Measurements from ENCODE around the gene TRAF2. TPM values are rescaled to one million over a fixed set of nuclear protein-coding genes. Genes with fewer than 3 reads are reported as not detected.

Gene TRAF2
- total and polyA plus RNA-seq, 4 donors = 4.7 to 14.9 (median 6.8) TPM

DNA sequence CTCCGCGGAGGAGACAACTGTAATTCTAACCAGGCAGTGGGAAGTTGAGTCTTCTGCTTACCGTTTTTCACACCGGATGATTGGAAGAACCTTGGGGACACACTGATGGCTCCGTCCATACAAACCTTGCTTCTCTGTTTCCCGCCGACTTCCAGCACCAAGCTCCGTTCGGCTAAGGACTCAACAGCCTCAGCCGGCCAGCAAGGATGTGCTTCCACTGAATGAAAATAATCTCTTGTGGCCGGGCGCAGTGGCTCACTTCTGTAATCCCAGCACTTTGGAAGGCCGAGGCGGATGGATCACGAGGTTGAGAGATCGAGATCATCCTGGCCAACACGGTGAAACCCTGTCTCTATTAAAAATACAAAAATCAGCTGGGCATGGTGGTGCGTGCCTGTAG lies 18.4 kb upstream of the TRAF2 start:
- DNase-seq (ENCODE audit: low spot score) = no peak
- TF ChIP-seq HNF4G (IDR thresholded peaks at IDR 0.05) (no peak), YY1 (IDR thresholded peaks at IDR 0.05) (no peak), HNF4A (conservative IDR thresholded peaks at IDR 0.05) (no peak), TAF1 (conservative IDR thresholded peaks at IDR 0.05) (no peak), SP1 (IDR thresholded peaks at IDR 0.05) (no peak), RAD21 (IDR thresholded peaks at IDR 0.05) (no peak), EGR1 (IDR thresholded peaks at IDR 0.05; ENCODE audit: low read depth in 2 of 2) (no peak), RXRA (IDR thresholded peaks at IDR 0.05) (no peak), GABPA (IDR thresholded peaks at IDR 0.05 in 1 of 2, conservative IDR thresholded peaks at IDR 0.05 in 1 of 2) (no peak)
- TF ChIP-seq, protein P1, sequence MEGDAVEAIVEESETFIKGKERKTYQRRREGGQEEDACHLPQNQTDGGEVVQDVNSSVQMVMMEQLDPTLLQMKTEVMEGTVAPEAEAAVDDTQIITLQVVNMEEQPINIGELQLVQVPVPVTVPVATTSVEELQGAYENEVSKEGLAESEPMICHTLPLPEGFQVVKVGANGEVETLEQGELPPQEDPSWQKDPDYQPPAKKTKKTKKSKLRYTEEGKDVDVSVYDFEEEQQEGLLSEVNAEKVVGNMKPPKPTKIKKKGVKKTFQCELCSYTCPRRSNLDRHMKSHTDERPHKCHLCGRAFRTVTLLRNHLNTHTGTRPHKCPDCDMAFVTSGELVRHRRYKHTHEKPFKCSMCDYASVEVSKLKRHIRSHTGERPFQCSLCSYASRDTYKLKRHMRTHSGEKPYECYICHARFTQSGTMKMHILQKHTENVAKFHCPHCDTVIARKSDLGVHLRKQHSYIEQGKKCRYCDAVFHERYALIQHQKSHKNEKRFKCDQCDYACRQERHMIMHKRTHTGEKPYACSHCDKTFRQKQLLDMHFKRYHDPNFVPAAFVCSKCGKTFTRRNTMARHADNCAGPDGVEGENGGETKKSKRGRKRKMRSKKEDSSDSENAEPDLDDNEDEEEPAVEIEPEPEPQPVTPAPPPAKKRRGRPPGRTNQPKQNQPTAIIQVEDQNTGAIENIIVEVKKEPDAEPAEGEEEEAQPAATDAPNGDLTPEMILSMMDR (IDR thresholded peaks at IDR 0.05; ENCODE audit: low read depth, low read length, missing input control) = no peak
- TF ChIP-seq, protein P2, sequence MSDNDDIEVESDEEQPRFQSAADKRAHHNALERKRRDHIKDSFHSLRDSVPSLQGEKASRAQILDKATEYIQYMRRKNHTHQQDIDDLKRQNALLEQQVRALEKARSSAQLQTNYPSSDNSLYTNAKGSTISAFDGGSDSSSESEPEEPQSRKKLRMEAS (IDR thresholded peaks at IDR 0.05) = no peak
- TF ChIP-seq, protein P3, sequence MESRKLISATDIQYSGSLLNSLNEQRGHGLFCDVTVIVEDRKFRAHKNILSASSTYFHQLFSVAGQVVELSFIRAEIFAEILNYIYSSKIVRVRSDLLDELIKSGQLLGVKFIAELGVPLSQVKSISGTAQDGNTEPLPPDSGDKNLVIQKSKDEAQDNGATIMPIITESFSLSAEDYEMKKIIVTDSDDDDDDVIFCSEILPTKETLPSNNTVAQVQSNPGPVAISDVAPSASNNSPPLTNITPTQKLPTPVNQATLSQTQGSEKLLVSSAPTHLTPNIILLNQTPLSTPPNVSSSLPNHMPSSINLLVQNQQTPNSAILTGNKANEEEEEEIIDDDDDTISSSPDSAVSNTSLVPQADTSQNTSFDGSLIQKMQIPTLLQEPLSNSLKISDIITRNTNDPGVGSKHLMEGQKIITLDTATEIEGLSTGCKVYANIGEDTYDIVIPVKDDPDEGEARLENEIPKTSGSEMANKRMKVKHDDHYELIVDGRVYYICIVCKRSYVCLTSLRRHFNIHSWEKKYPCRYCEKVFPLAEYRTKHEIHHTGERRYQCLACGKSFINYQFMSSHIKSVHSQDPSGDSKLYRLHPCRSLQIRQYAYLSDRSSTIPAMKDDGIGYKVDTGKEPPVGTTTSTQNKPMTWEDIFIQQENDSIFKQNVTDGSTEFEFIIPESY (IDR thresholded peaks at IDR 0.05) = no peak
- Histone ChIP-seq H3K27me3 (ENCODE audit: control insufficient read depth in 4 of 4, insufficient read depth in 4 of 4, low read length in 3 of 4) (no peaks in the 10 kb centered on the region), H3K36me3 (ENCODE audit: control insufficient read depth in 4 of 4, insufficient read depth in 3 of 4, low read depth in 1 of 4, low read length in 3 of 4) (peaks cover 0 to 8% (median 1%) of the 10 kb centered on the region in 4 donors), H3K4me1 (ENCODE audit: control insufficient read depth in 4 of 4, insufficient read depth in 4 of 4, low read length in 3 of 4) (peaks cover 7 to 28% (median 26%) of the 10 kb centered on the region in 4 donors), H3K4me3 (ENCODE audit: low read depth in 1 of 3, low read length in 3 of 3) (no peak overlapping the region), H3K9me3 (ENCODE audit: control insufficient read depth in 4 of 4, low read length in 3 of 4) (no peaks in the 10 kb centered on the region), H3K9ac (ENCODE audit: low read depth in 1 of 2, low read length in 2 of 2) (no peak overlapping the region), H3K27ac (ENCODE audit: low read depth in 1 of 2, low read length in 2 of 2) (no peak overlapping the region)
- 96% methylated on average over 18 of the region's 18 CpGs for WGBS

DNA sequence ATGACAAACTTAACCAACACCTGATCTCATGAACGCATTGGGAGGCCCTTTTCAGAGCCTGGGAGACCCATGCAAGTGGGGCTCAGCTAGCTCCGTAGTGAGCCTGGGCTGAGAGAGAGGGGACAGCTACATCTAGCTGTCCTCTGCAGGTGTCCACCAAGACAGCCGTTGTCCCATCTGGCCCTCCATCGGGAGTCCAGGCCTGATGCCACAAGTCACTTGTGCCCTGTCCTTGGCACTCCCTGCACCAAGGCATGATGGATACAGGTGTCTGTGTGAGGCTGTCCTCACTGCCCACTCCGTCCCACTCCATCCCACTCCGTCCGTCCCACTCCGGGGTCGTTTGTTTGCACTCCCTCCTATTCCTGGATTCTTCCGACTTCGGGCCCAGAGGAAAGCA lies 17.7 kb upstream of the TRAF2 start:
- Histone ChIP-seq H3K4me3 (ENCODE audit: low read depth in 1 of 3, low read length in 3 of 3) (no peak overlapping the region), H3K27ac (ENCODE audit: low read depth in 1 of 2, low read length in 2 of 2) (no peak overlapping the region), H3K9me3 (ENCODE audit: control insufficient read depth in 4 of 4, low read length in 3 of 4) (no peaks in the 10 kb centered on the region), H3K9ac (ENCODE audit: low read depth in 1 of 2, low read length in 2 of 2) (no peak overlapping the region), H3K36me3 (ENCODE audit: control insufficient read depth in 4 of 4, insufficient read depth in 3 of 4, low read depth in 1 of 4, low read length in 3 of 4) (peaks cover 0 to under 1% (median 0%) of the 10 kb centered on the region in 4 donors), H3K27me3 (ENCODE audit: control insufficient read depth in 4 of 4, insufficient read depth in 4 of 4, low read length in 3 of 4) (no peaks in the 10 kb centered on the region), H3K4me1 (ENCODE audit: control insufficient read depth in 4 of 4, insufficient read depth in 4 of 4, low read length in 3 of 4) (peaks cover 5 to 21% (median 19%) of the 10 kb centered on the region in 4 donors)
- TF ChIP-seq HNF4G (IDR thresholded peaks at IDR 0.05) (no peak), RXRA (IDR thresholded peaks at IDR 0.05) (no peak), EGR1 (IDR thresholded peaks at IDR 0.05; ENCODE audit: low read depth in 2 of 2) (no peak), SP1 (IDR thresholded peaks at IDR 0.05) (no peak), GABPA (IDR thresholded peaks at IDR 0.05 in 1 of 2, conservative IDR thresholded peaks at IDR 0.05 in 1 of 2) (no peak), FOXA2 (IDR thresholded peaks at IDR 0.05) (no peak)
- TF ChIP-seq, protein P4, sequence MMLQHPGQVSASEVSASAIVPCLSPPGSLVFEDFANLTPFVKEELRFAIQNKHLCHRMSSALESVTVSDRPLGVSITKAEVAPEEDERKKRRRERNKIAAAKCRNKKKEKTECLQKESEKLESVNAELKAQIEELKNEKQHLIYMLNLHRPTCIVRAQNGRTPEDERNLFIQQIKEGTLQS (IDR thresholded peaks at IDR 0.05) = no peak
- TF ChIP-seq, protein P2 (IDR thresholded peaks at IDR 0.05) = no peak
- TF ChIP-seq, protein P1 (IDR thresholded peaks at IDR 0.05; ENCODE audit: low read depth, low read length, missing input control) = no peak
- TF ChIP-seq, protein P5, sequence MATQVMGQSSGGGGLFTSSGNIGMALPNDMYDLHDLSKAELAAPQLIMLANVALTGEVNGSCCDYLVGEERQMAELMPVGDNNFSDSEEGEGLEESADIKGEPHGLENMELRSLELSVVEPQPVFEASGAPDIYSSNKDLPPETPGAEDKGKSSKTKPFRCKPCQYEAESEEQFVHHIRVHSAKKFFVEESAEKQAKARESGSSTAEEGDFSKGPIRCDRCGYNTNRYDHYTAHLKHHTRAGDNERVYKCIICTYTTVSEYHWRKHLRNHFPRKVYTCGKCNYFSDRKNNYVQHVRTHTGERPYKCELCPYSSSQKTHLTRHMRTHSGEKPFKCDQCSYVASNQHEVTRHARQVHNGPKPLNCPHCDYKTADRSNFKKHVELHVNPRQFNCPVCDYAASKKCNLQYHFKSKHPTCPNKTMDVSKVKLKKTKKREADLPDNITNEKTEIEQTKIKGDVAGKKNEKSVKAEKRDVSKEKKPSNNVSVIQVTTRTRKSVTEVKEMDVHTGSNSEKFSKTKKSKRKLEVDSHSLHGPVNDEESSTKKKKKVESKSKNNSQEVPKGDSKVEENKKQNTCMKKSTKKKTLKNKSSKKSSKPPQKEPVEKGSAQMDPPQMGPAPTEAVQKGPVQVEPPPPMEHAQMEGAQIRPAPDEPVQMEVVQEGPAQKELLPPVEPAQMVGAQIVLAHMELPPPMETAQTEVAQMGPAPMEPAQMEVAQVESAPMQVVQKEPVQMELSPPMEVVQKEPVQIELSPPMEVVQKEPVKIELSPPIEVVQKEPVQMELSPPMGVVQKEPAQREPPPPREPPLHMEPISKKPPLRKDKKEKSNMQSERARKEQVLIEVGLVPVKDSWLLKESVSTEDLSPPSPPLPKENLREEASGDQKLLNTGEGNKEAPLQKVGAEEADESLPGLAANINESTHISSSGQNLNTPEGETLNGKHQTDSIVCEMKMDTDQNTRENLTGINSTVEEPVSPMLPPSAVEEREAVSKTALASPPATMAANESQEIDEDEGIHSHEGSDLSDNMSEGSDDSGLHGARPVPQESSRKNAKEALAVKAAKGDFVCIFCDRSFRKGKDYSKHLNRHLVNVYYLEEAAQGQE (IDR thresholded peaks at IDR 0.05) = no peak
- TF ChIP-seq, protein P3 (IDR thresholded peaks at IDR 0.05) = no peak
- WGBS = 93% methylated on average over 11 of the region's 11 CpGs
- DNase-seq (ENCODE audit: low spot score) = no peak
